Measurements from ENCODE around the gene TUFT1. TPM values are rescaled to one million over a fixed set of nuclear protein-coding genes. Genes with fewer than 3 reads are reported as not detected.

TUFT1 gene
- total RNA-seq, 1 experiment from 2014 or later, result 7.9 TPM

DNA sequence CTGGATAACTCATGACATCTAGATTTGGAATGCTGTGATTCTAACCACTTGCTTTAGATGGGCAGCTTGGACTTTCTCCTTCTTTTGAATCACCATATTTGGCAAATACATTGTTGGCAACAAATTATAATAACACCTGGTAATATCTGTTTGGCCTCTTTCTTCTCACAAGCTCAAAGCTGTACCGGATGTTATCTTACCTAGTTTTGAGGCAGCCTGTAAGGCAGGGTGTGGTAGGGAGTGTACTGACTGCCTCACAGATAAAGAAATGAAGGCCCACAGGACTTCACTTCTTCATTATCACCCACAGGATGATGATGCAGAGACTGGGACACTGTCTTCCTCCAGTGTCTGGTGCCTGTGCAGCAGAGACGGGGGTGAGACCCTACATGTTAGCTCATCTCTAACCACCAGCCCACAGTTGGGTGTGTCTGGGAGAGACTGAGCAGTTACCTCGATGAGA, 28.5 kb downstream of the TUFT1 start:
- ChIA-PET CTCF (no interaction called here), POLR2A (no interaction called here)
- ATAC-seq (no peak), DNase-seq (ENCODE audit: low spot score) (no peak)
- Mint-ChIP-seq H3K4me1 (peaks cover 14% of the 10 kb centered on the region), H3K9me3 (no peaks in the 10 kb centered on the region), H3K27me3 (ENCODE audit: low read depth) (no peaks in the 10 kb centered on the region), H3K36me3 (peaks cover 8% of the 10 kb centered on the region), H3K4me3 (no peak overlapping the region), H3K27ac (no peak overlapping the region)
- no peak for TF ChIP-seq EMX1 (CRISPR knock-in tag; IDR thresholded peaks at IDR 0.05)
- no peak for TF ChIP-seq ZNF396 (CRISPR knock-in tag; IDR thresholded peaks at IDR 0.05; ENCODE audit: borderline replicate concordance)
- no peak for TF ChIP-seq ZNF232 (CRISPR knock-in tag; IDR thresholded peaks at IDR 0.05)
- TF ChIP-seq, protein P1, sequence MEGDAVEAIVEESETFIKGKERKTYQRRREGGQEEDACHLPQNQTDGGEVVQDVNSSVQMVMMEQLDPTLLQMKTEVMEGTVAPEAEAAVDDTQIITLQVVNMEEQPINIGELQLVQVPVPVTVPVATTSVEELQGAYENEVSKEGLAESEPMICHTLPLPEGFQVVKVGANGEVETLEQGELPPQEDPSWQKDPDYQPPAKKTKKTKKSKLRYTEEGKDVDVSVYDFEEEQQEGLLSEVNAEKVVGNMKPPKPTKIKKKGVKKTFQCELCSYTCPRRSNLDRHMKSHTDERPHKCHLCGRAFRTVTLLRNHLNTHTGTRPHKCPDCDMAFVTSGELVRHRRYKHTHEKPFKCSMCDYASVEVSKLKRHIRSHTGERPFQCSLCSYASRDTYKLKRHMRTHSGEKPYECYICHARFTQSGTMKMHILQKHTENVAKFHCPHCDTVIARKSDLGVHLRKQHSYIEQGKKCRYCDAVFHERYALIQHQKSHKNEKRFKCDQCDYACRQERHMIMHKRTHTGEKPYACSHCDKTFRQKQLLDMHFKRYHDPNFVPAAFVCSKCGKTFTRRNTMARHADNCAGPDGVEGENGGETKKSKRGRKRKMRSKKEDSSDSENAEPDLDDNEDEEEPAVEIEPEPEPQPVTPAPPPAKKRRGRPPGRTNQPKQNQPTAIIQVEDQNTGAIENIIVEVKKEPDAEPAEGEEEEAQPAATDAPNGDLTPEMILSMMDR (IDR thresholded peaks at IDR 0.05), result no peak
- no peak for TF ChIP-seq ELF4 (CRISPR knock-in tag; IDR thresholded peaks at IDR 0.05; ENCODE audit: low read depth)
- TF ChIP-seq IRF2 (CRISPR knock-in tag; IDR thresholded peaks at IDR 0.05; ENCODE audit: borderline replicate concordance, low read depth), result no peak
- TF ChIP-seq, protein P2, sequence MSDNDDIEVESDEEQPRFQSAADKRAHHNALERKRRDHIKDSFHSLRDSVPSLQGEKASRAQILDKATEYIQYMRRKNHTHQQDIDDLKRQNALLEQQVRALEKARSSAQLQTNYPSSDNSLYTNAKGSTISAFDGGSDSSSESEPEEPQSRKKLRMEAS (CRISPR knock-in tag; IDR thresholded peaks at IDR 0.05), result no peak
- no peak for TF ChIP-seq ZNF671 (CRISPR knock-in tag; IDR thresholded peaks at IDR 0.05)
- TF ChIP-seq SOX15 (CRISPR knock-in tag; IDR thresholded peaks at IDR 0.05), result no peak
- TF ChIP-seq ZNF219 (CRISPR knock-in tag; IDR thresholded peaks at IDR 0.05; ENCODE audit: borderline replicate concordance), result no peak

DNA sequence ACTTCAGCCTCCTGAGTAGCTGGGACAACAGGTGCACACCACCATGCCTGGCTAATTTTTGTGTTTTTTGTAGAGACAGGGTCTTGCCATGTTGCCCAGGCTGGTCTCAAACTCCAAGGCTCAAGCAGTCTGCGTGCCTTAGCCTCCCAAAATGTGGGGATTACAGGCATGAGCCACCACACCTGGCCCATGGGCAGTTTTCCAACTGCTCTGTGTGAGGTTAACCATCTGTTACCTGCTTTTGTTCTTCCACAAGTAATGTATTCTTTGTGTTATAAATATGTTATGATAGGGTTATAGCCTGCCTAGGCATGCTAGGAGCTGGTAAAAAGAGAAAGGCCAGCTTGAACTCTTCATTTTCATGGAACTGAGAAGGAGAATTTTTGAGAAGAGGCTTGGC, 30.7 kb downstream of the TUFT1 start:
- peaks cover 18% of the 10 kb centered on the region for H3K36me3 Mint-ChIP-seq
- H3K9me3 Mint-ChIP-seq, result no peaks in the 10 kb centered on the region
- POLR2A ChIA-PET, result no interaction called here
- H3K27me3 Mint-ChIP-seq (ENCODE audit: low read depth), result no peaks in the 10 kb centered on the region
- CTCF ChIA-PET, result no interaction called here
- H3K4me1 Mint-ChIP-seq, result peaks cover 5% of the 10 kb centered on the region
- ATAC-seq, result no peak
- no peak for DNase-seq (ENCODE audit: low spot score)
- TF ChIP-seq, protein P3, sequence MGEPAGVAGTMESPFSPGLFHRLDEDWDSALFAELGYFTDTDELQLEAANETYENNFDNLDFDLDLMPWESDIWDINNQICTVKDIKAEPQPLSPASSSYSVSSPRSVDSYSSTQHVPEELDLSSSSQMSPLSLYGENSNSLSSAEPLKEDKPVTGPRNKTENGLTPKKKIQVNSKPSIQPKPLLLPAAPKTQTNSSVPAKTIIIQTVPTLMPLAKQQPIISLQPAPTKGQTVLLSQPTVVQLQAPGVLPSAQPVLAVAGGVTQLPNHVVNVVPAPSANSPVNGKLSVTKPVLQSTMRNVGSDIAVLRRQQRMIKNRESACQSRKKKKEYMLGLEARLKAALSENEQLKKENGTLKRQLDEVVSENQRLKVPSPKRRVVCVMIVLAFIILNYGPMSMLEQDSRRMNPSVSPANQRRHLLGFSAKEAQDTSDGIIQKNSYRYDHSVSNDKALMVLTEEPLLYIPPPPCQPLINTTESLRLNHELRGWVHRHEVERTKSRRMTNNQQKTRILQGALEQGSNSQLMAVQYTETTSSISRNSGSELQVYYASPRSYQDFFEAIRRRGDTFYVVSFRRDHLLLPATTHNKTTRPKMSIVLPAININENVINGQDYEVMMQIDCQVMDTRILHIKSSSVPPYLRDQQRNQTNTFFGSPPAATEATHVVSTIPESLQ (CRISPR knock-in tag; IDR thresholded peaks at IDR 0.05), result no peak
- no peak for TF ChIP-seq KAT7 (CRISPR knock-in tag; IDR thresholded peaks at IDR 0.05; ENCODE audit: borderline replicate concordance)
- TF ChIP-seq JUN (CRISPR knock-in tag; IDR thresholded peaks at IDR 0.05), result no peak
- TF ChIP-seq TEAD1 (CRISPR knock-in tag; IDR thresholded peaks at IDR 0.05), result no peak
- TF ChIP-seq, protein P4, sequence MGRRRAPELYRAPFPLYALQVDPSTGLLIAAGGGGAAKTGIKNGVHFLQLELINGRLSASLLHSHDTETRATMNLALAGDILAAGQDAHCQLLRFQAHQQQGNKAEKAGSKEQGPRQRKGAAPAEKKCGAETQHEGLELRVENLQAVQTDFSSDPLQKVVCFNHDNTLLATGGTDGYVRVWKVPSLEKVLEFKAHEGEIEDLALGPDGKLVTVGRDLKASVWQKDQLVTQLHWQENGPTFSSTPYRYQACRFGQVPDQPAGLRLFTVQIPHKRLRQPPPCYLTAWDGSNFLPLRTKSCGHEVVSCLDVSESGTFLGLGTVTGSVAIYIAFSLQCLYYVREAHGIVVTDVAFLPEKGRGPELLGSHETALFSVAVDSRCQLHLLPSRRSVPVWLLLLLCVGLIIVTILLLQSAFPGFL (CRISPR knock-in tag; IDR thresholded peaks at IDR 0.05; ENCODE audit: borderline replicate concordance), result no peak
- no peak for TF ChIP-seq GRHL2 (CRISPR knock-in tag; IDR thresholded peaks at IDR 0.05; ENCODE audit: insufficient replicate concordance, severe bottlenecking)
- TF ChIP-seq, protein P5, sequence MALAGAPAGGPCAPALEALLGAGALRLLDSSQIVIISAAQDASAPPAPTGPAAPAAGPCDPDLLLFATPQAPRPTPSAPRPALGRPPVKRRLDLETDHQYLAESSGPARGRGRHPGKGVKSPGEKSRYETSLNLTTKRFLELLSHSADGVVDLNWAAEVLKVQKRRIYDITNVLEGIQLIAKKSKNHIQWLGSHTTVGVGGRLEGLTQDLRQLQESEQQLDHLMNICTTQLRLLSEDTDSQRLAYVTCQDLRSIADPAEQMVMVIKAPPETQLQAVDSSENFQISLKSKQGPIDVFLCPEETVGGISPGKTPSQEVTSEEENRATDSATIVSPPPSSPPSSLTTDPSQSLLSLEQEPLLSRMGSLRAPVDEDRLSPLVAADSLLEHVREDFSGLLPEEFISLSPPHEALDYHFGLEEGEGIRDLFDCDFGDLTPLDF (CRISPR knock-in tag; IDR thresholded peaks at IDR 0.05), result no peak
- TF ChIP-seq NR2C2 (CRISPR knock-in tag; IDR thresholded peaks at IDR 0.05), result no peak
- no peak for TF ChIP-seq TEAD4 (CRISPR knock-in tag; IDR thresholded peaks at IDR 0.05)
- TF ChIP-seq HMGA2 (CRISPR knock-in tag; IDR thresholded peaks at IDR 0.05), result no peak
- TF ChIP-seq RORB (CRISPR knock-in tag; IDR thresholded peaks at IDR 0.05), result no peak
- H3K27ac Mint-ChIP-seq, result no peak overlapping the region
- no peak overlapping the region for H3K4me3 Mint-ChIP-seq

Measured in WTC11 (cell line).